ENCODE data around the gene CHRM5. TPM values are rescaled to one million over a fixed set of nuclear protein-coding genes. Genes with fewer than 3 reads are reported as not detected.

Gene CHRM5
- polyA plus RNA-seq, 1 donor (not counting 4 experiments of a cell fraction or from before 2014, with no cell fraction given) = 0.01 TPM

- Histone ChIP-seq H2AFZ (ENCODE audit: control insufficient read depth, low read length) (no peak overlapping the region), H3K4me3 (ENCODE audit: control insufficient read depth in 2 of 3, extremely low read depth in 1 of 3, insufficient read depth in 2 of 3, low read depth in 1 of 3, low read length in 3 of 3) (no peak overlapping the region), H3K9me1 (ENCODE audit: control insufficient read depth, extremely low read depth, insufficient read depth, low read length) (no peaks in the 10 kb centered on the region), H3K27ac (ENCODE audit: control insufficient read depth, insufficient read depth, low read length) (no peak overlapping the region), H3K4me1 (ENCODE audit: control insufficient read depth, extremely low read depth, insufficient read depth, low read length) (no peaks in the 10 kb centered on the region), H4K20me1 (ENCODE audit: control insufficient read depth, extremely low read depth, insufficient read depth, low read length) (no peaks in the 10 kb centered on the region), H3K27me3 (ENCODE audit: control insufficient read depth, extremely low read depth, insufficient read depth, low read length) (no peaks in the 10 kb centered on the region), H3K79me2 (ENCODE audit: control insufficient read depth, insufficient read depth, low read length) (peaks cover 2% of the 10 kb centered on the region), H3K36me3 (ENCODE audit: control insufficient read depth in 2 of 2, extremely low read depth in 1 of 2, insufficient read depth in 2 of 2, low read length in 2 of 2) (no peaks in the 10 kb centered on the region), H3K9me3 (ENCODE audit: control insufficient read depth, low read depth, low read length) (no peaks in the 10 kb centered on the region), H3K9ac (ENCODE audit: control insufficient read depth, extremely low read depth, insufficient read depth, low read length) (no peak overlapping the region), H3K4me2 (ENCODE audit: control insufficient read depth, extremely low read depth, insufficient read depth, low read depth, low read length) (no peak overlapping the region)
- no peak for DNase-seq (ENCODE audit: low read depth, low spot score)
- TF ChIP-seq EZH2 (IDR thresholded peaks at IDR 0.05; ENCODE audit: low read length) = no peak
- no peak for TF ChIP-seq CTCF (optimal IDR thresholded peaks at IDR 0.05 in 1 of 3, IDR thresholded peaks at IDR 0.05 in 1 of 3, conservative IDR thresholded peaks at IDR 0.05 in 1 of 3; ENCODE audit: extremely low read depth in 1 of 3, insufficient read depth in 2 of 3, low read length in 3 of 3)
- dilution Hi-C loops (cut with MboI; ENCODE audit: extremely low pct_ligation_motif_present, low sequenced_read_pairs) = no loop called here
- no peak for FAIRE-seq
Observed at GRCh38 chr15:34025252-34025651, 57.0 kb downstream of the CHRM5 start.

DNA sequence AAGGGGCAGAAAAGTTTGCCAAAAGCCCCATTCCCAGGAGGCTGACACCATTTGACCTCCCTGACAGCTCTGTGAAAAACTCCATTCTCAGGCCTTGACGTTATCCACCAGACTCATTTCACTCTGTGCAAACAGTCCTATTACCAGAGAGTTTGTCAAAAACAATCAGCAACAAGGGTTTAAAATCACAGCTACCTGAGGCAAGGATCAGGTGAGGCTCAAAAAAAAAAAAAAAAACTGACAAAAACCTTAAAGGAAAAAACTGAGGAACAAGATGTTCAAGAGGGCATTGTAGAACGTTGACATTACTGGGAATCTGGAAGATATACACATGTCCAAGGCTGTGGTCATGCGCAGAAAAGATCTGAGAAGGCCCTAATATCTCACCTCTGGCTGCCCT is 59.3 kb downstream of the CHRM5 start:
- H3K4me1 ChIP-seq (ENCODE audit: control insufficient read depth, extremely low read depth, insufficient read depth, low read length) = no peaks in the 10 kb centered on the region
- H3K4me3 ChIP-seq (ENCODE audit: control insufficient read depth in 2 of 3, extremely low read depth in 1 of 3, insufficient read depth in 2 of 3, low read depth in 1 of 3, low read length in 3 of 3) = no peak overlapping the region
- no peak overlapping the region for H2AFZ ChIP-seq (ENCODE audit: control insufficient read depth, low read length)
- TF ChIP-seq EZH2 (IDR thresholded peaks at IDR 0.05; ENCODE audit: low read length) (no peak), CTCF (optimal IDR thresholded peaks at IDR 0.05 in 1 of 3, IDR thresholded peaks at IDR 0.05 in 1 of 3, conservative IDR thresholded peaks at IDR 0.05 in 1 of 3; ENCODE audit: extremely low read depth in 1 of 3, insufficient read depth in 2 of 3, low read length in 3 of 3) (no peak)
- no peaks in the 10 kb centered on the region for H3K27me3 ChIP-seq (ENCODE audit: control insufficient read depth, extremely low read depth, insufficient read depth, low read length)
- FAIRE-seq (no peak), DNase-seq (ENCODE audit: low read depth, low spot score) (no peak)
- H3K4me2 ChIP-seq (ENCODE audit: control insufficient read depth, extremely low read depth, insufficient read depth, low read depth, low read length) = no peak overlapping the region
- no peaks in the 10 kb centered on the region for H3K9me3 ChIP-seq (ENCODE audit: control insufficient read depth, low read depth, low read length)
- H3K79me2 ChIP-seq (ENCODE audit: control insufficient read depth, insufficient read depth, low read length) = peaks cover 4% of the 10 kb centered on the region
- no peak overlapping the region for H3K9ac ChIP-seq (ENCODE audit: control insufficient read depth, extremely low read depth, insufficient read depth, low read length)
- H3K27ac ChIP-seq (ENCODE audit: control insufficient read depth, insufficient read depth, low read length) = no peak overlapping the region
- H3K36me3 ChIP-seq (ENCODE audit: control insufficient read depth in 2 of 2, extremely low read depth in 1 of 2, insufficient read depth in 2 of 2, low read length in 2 of 2) = no peaks in the 10 kb centered on the region
- no peaks in the 10 kb centered on the region for H4K20me1 ChIP-seq (ENCODE audit: control insufficient read depth, extremely low read depth, insufficient read depth, low read length)
- dilution Hi-C loops (cut with MboI; ENCODE audit: extremely low pct_ligation_motif_present, low sequenced_read_pairs) = no loop called here
- H3K9me1 ChIP-seq (ENCODE audit: control insufficient read depth, extremely low read depth, insufficient read depth, low read length) = no peaks in the 10 kb centered on the region
